HepG2 (cell line): ENCODE measurements around the gene ANKRD13D. TPM values are rescaled to one million over a fixed set of nuclear protein-coding genes. Genes with fewer than 3 reads are reported as not detected.

Experiments
- ATAC-seq: fragments of 200-7000 bp; cut with Tn5 transposase; 3 replicates; pipeline ENCODE4 v1.9.1; 2020; ENCODE audit warnings: mild to moderate bottlenecking, moderate library complexity
- BruUV-seq: library from RNA; stranded (reverse); fragments of 400-500 nt; replicated peaks from 2 replicates; lab custom pipeline; 2021; lab: Mats Ljungman, UMichigan
- CTCF ChIA-PET: fragments of 300-600 bp; formaldehyde crosslinking; extraction: SDS; loops from one replicate; lab custom pipeline; 2021; ENCODE audit warnings: low total read pairs, inconsistent platforms, low intra/inter-chr PET ratio; lab: Yijun Ruan, JAX
- POLR2A ChIA-PET: fragments of 350-600 bp; sonication (Branson Sonifier 250); formaldehyde crosslinking; loops from one replicate; lab custom pipeline; 2020; ENCODE audit warnings: antibody characterized with exemption, inconsistent platforms; lab: Yijun Ruan, JAX
- DNase-seq: peaks from one replicate; pipeline ENCODE4 v3.0.0-alpha.2; 2015; ENCODE audit warnings: low spot score
- FAIRE-seq: peaks from 3 replicates; lab custom pipeline; 2011; peaks lifted over from hg19 to GRCh38; lab: Jason Lieb, UNC
- H2AFZ ChIP-seq: one replicate; pipeline ENCODE4 v1.6.1; 2011; ENCODE audit warnings: low read length, inconsistent platforms
- H3K27ac ChIP-seq: fragments of 300-600 bp; 3 replicates; pipeline ENCODE4 v1.8.0; 2011; ENCODE audit warnings: mixed run types, mild to moderate bottlenecking, mixed read lengths, low read length, inconsistent platforms; ENCODE audit not compliant: insufficient read depth; ENCODE audit errors: extremely low read length
- H3K27me3 ChIP-seq, 2 experiments: fragments of 200-600 bp in 1 of 2; 2 replicates in 1 of 2; 3 replicates in 1 of 2; pipeline versions ENCODE4 v1.6.0 to v1.8.0; 2011; ENCODE audit warnings: low read length in 2 of 2, mild to moderate bottlenecking in 2 of 2, moderate library complexity in 2 of 2, inconsistent platforms in 1 of 2; ENCODE audit not compliant: insufficient read depth in 2 of 2, control insufficient read depth in 1 of 2
- H3K36me3 ChIP-seq, 2 experiments: fragments of 200-600 bp in 1 of 2; replicated peaks in 1 of 2; 2 replicates in 1 of 2; 3 replicates in 1 of 2; pipeline versions ENCODE4 v1.5.1 to v1.8.0; 2011; ENCODE audit warnings: low read length in 2 of 2, inconsistent platforms in 1 of 2; ENCODE audit not compliant: insufficient read depth in 2 of 2, control insufficient read depth in 1 of 2
- H3K4me1 ChIP-seq: 2 replicates; pipeline ENCODE4 v1.5.1; 2012; ENCODE audit warnings: low read length, inconsistent platforms; ENCODE audit not compliant: insufficient read depth
- H3K4me2 ChIP-seq: 2 replicates; pipeline ENCODE4 v1.6.0; 2011; ENCODE audit warnings: low read depth, low read length, inconsistent platforms
- H3K4me3 ChIP-seq, 3 experiments: fragments of 200-600 bp in 1 of 3; sonication (generic), shearing (Covaris generic) in 1 of 3; replicated peaks in 1 of 3; 2 replicates each; pipeline ENCODE4 v1.5.1; 2011 to 2016; ENCODE audit warnings: low read length in 3 of 3, inconsistent platforms in 2 of 3, low read depth in 2 of 3, mild to moderate bottlenecking in 2 of 3, control low read depth in 1 of 3, mixed read lengths in 1 of 3; ENCODE audit not compliant: insufficient read depth in 1 of 3
- H3K79me2 ChIP-seq: one replicate; pipeline ENCODE4 v1.6.1; 2011; ENCODE audit warnings: low read length, inconsistent platforms; ENCODE audit not compliant: insufficient read depth
- H3K9ac ChIP-seq: 2 replicates; pipeline ENCODE4 v1.6.0; 2011; ENCODE audit warnings: mild to moderate bottlenecking, low read depth, low read length, inconsistent platforms; ENCODE audit not compliant: insufficient read depth
- H3K9me3 ChIP-seq: 2 replicates; pipeline ENCODE4 v1.5.1; 2012; ENCODE audit warnings: mild to moderate bottlenecking, low read length
- H4K20me1 ChIP-seq: 2 replicates; pipeline ENCODE4 v1.6.0; 2011; ENCODE audit warnings: inconsistent platforms, mild to moderate bottlenecking, low read length, moderate library complexity; ENCODE audit not compliant: insufficient read depth
- SPEN ChIP-seq: sonication (generic); formaldehyde crosslinking; IDR thresholded peaks from 2 replicates; pipeline ENCODE4 v1.5.1; 2020; ENCODE audit warnings: low read depth, mild to moderate bottlenecking, missing genetic modification reagents
- ZNF121 ChIP-seq: sonication (generic); formaldehyde crosslinking; IDR thresholded peaks from 2 replicates; pipeline ENCODE4 v1.5.0; 2020; ENCODE audit warnings: mild to moderate bottlenecking, missing genetic modification reagents
- ZNF530 ChIP-seq: sonication (generic); formaldehyde crosslinking; IDR thresholded peaks from 2 replicates; pipeline ENCODE4 v1.5.0; 2020; ENCODE audit warnings: low read depth, mild to moderate bottlenecking, missing genetic modification reagents
- ZNF616 ChIP-seq: sonication (generic); formaldehyde crosslinking; IDR thresholded peaks from 2 replicates; pipeline ENCODE4 v1.5.0; 2020; ENCODE audit warnings: low read depth, mild to moderate bottlenecking, missing genetic modification reagents
- ZNF768 ChIP-seq: sonication (generic); formaldehyde crosslinking; IDR thresholded peaks from 2 replicates; pipeline ENCODE4 v1.4.0; 2020; ENCODE audit warnings: missing genetic modification reagents
- WGBS: methylation state at CpG from one replicate; pipeline ENCODE4 v1.1.6; 2017; ENCODE audit warnings: low lambda C conversion rate; 5-methylcytosine and 5-hydroxymethylcytosine counted together
- in situ Hi-C: cut with HindIII; loops from 2 replicates; pipeline ENCODE4 v1.10.0; 2017; ENCODE audit warnings: low pct_unique_long_range_greater_than_20kb; ENCODE audit not compliant: extremely low pct_ligation_motif_present
- intact Hi-C: fragments of 100-400 bp; cut with micrococcal nuclease; formaldehyde crosslinking; loops from one replicate; pipeline ENCODE4 v1.10.0; 2022; ENCODE audit not compliant: unreplicated experiment
- polyA plus RNA-seq, 8 experiments: library from polyadenylated mRNA; depleted of rRNA in 3 of 8; stranded (reverse) in 7 of 8; unstranded in 1 of 8; fragments of >200 nt; fragmentation: Illumina TruSeq in 4 of 8; extraction: Trizol in 4 of 8; gene quantifications; 2 replicates each; pipeline versions ENCODE4 v1.2.1 to v1.2.3, GENCODE V29; 2011 to 2016; ENCODE audit warnings: low read depth in 4 of 8, missing spikeins in 1 of 8, mixed read lengths in 1 of 8; ENCODE audit not compliant: insufficient read depth in 1 of 8
- total RNA-seq, 5 experiments: library from RNA; depleted of rRNA; stranded (reverse); fragments of >200 nt; fragmentation: Illumina TruSeq; extraction: Trizol; gene quantifications; 2 replicates each; pipeline ENCODE4 v1.2.3, GENCODE V29; 2016; ENCODE audit warnings: low read depth in 1 of 5
- TF ChIP-seq, protein P1 (sequence below): sonication (generic); formaldehyde crosslinking; IDR thresholded peaks from 2 replicates; pipeline ENCODE4 v1.5.0; 2020; ENCODE audit warnings: mild to moderate bottlenecking, low read depth, missing genetic modification reagents, borderline replicate concordance
- TF ChIP-seq, protein P2 (sequence below): sonication (generic); formaldehyde crosslinking; IDR thresholded peaks from 2 replicates; pipeline ENCODE4 v1.5.0; 2020; ENCODE audit warnings: mild to moderate bottlenecking, missing genetic modification reagents, borderline replicate concordance
- TF ChIP-seq, protein P3 (sequence below): sonication (generic); formaldehyde crosslinking; conservative IDR thresholded peaks from 2 replicates; pipeline ENCODE4 v1.4.0; 2020; ENCODE audit warnings: missing genetic modification reagents

The ANKRD13D gene
- total and polyA plus RNA-seq, 2 of the 13 experiments (the other 11 are each of a cell fraction or from before 2014, with no cell fraction given) = 18.6 to 27.3 TPM

DNA sequence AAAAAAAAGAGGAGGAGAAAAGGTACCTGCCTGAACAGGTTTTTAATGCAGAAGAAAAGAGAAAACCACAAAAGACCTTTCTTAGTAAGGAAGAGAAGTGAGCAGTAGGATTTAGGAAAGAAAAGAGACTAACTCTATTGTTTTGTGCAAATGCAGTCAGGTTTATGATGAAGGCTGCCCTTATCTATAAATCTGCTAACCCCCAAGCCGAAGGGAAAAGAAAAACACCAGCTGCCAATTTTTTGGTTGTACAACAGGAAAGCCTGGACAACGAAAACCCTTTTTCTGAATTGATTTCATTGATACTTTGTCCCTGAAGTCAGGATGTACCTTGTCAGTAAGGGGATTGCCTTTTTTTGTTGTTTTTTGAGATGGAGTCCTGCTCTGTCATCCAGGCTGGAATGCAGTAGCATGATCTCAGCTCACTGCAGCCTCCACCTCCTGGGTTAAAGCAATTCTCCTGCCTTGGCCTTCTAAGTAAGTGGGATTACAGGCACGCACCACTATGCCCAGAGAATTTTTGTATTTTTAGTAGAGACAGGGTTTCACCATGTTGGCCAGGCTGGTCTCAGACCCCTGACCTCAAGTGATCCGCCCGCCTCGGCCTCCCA, 43.1 kb downstream of the ANKRD13D start:
- H3K4me2 ChIP-seq = no peak overlapping the region
- H4K20me1 ChIP-seq = no peaks in the 10 kb centered on the region
- in situ Hi-C loops (no loop called here), intact Hi-C loops (no loop called here)
- no peak for ATAC-seq
- no peak for FAIRE-seq
- no peaks in the 10 kb centered on the region for H3K9me3 ChIP-seq
- TF ChIP-seq SPEN (CRISPR knock-in tag) (no peak), ZNF616 (CRISPR knock-in tag) (no peak), ZNF121 (no peak), ZNF530 (CRISPR knock-in tag) (no peak), ZNF768 (no peak)
- TF ChIP-seq, protein P1, sequence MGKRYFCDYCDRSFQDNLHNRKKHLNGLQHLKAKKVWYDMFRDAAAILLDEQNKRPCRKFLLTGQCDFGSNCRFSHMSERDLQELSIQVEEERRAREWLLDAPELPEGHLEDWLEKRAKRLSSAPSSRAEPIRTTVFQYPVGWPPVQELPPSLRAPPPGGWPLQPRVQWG = no peak
- TF ChIP-seq, protein P2, sequence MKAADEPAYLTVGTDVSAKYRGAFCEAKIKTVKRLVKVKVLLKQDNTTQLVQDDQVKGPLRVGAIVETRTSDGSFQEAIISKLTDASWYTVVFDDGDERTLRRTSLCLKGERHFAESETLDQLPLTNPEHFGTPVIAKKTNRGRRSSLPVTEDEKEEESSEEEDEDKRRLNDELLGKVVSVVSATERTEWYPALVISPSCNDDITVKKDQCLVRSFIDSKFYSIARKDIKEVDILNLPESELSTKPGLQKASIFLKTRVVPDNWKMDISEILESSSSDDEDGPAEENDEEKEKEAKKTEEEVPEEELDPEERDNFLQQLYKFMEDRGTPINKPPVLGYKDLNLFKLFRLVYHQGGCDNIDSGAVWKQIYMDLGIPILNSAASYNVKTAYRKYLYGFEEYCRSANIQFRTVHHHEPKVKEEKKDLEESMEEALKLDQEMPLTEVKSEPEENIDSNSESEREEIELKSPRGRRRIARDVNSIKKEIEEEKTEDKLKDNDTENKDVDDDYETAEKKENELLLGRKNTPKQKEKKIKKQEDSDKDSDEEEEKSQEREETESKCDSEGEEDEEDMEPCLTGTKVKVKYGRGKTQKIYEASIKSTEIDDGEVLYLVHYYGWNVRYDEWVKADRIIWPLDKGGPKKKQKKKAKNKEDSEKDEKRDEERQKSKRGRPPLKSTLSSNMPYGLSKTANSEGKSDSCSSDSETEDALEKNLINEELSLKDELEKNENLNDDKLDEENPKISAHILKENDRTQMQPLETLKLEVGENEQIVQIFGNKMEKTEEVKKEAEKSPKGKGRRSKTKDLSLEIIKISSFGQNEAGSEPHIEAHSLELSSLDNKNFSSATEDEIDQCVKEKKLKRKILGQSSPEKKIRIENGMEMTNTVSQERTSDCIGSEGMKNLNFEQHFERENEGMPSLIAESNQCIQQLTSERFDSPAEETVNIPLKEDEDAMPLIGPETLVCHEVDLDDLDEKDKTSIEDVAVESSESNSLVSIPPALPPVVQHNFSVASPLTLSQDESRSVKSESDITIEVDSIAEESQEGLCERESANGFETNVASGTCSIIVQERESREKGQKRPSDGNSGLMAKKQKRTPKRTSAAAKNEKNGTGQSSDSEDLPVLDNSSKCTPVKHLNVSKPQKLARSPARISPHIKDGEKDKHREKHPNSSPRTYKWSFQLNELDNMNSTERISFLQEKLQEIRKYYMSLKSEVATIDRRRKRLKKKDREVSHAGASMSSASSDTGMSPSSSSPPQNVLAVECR (CRISPR knock-in tag) = no peak
- TF ChIP-seq, protein P3, sequence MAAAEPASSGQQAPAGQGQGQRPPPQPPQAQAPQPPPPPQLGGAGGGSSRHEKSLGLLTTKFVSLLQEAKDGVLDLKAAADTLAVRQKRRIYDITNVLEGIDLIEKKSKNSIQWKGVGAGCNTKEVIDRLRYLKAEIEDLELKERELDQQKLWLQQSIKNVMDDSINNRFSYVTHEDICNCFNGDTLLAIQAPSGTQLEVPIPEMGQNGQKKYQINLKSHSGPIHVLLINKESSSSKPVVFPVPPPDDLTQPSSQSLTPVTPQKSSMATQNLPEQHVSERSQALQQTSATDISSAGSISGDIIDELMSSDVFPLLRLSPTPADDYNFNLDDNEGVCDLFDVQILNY (CRISPR knock-in tag) = no peak
- H2AFZ ChIP-seq = no peak overlapping the region
- POLR2A ChIA-PET = interaction anchor here (1.0 kb wide), 1 partner anchor 29 kb away, joined by 3 read pairs; the partner anchor contains the start of gene SSH3
- no peaks in the 10 kb centered on the region for H3K4me1 ChIP-seq
- WGBS = 90% methylated on average over 6 of the region's 6 CpGs
- H3K9ac ChIP-seq = no peak overlapping the region
- H3K79me2 ChIP-seq = no peaks in the 10 kb centered on the region
- no peaks in the 10 kb centered on the region for H3K36me3 ChIP-seq
- H3K27ac ChIP-seq = no peak overlapping the region
- no peaks in the 10 kb centered on the region for H3K27me3 ChIP-seq
- no peak overlapping the region for H3K4me3 ChIP-seq
- no peak for DNase-seq
- CTCF ChIA-PET = no interaction called here
- BruUV-seq = no TSS peak
